GM18526 (cell line): ENCODE measurements around the gene UMPS.

Source experiments
- POLR2A ChIP-seq: IDR thresholded peaks from 3 replicates; pipeline ENCODE4 v1.6.1; 2011; ENCODE audit not compliant: insufficient read length; ENCODE audit errors: extremely low read depth

The UMPS gene

DNA sequence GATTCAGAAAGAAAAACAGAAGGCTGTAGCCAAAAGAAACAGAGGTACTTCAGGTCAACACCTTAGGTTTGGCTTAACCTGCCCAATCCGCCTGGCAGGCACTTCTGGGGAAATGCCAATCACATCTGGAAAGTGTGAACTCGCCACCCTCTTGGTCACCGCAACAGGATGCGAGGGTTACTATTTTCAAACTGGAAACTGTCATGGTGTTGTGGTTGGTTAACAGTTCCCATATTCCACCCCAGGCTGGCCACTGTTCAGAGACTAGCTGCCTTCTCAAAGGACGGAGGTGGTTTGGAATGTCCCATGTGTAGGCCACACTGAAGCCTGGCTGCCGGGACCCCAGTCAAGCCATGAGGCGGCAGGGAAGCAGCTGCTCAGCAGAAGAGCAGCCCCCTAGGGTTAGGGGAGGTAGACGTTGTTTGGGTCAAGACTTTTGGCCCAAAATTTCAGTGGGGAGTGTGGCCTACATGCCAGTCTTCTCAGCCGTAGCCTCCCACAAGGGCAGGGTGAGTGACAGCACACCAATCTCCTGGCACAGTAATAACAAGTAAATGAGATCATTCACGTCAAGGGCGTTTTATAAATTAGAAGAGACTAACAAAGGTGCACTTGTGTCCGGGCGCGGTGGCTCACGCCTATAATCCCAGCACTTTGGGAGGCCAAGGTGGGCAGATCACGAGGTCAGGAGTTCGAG, 54.6 kb downstream of the UMPS start:
- no peak for TF ChIP-seq POLR2A

DNA sequence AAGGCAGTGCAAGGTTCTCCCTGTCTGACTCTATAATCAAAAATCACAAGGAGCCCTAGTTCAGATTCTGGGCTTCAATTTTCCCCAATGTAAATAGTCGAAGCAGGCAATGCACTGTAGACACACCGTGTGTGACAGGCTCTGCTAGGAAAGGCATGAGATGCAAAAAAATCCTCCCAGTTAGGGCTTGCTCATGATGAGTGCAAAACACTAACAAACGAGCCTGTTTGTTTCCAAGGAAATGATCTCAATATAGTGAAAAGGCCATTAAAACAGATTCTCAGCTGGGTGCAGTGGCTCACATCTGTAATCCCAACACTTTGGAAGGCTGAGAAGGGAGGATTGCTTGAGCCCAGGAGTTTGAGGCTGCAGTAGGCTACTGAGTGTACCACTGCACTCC, 55.7 kb downstream of the UMPS start:
- no peak for TF ChIP-seq POLR2A

- TF ChIP-seq POLR2A, result no peak
Measured at GRCh38 chr3:124786511-124787241, 56.4 kb downstream of the UMPS start.

DNA sequence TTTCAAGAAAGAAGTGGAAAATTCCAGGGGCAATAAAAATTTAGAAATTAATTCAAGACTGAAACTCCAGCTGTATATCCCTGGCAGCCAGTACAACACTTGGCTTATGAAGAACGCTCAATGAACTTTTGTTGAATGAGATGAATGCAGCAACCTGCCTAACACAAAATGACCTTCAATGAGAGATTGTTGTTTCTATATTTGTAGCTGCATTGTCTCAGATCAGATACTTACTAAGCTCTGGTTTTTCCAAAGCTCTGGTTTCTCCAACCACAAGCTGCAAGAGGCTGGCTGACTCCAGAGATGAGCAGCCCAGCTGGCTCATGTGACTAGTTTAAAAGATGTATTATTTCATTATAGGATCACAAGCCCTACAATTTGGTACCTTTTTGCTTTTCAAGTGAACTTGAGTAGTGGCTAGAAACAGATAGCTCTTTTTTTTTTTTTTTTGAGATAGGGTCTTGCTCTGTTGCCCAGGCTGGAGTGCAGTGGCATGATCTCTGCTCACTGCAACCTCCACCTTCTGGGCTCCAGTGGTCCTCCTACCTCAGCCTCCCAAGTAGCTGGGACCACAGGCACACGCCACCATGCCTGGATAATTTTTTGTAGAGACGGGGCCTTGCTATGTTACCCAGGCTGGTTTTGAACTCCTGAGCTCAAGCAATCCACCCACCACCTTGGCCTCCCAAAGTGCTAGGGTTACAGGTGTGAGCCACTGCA, 57.4 kb downstream of the UMPS start:
- TF ChIP-seq POLR2A, result no peak

GRCh38 chr3:124788254-124788745, 58.0 kb downstream of the UMPS start:
- TF ChIP-seq POLR2A, result no peak

DNA sequence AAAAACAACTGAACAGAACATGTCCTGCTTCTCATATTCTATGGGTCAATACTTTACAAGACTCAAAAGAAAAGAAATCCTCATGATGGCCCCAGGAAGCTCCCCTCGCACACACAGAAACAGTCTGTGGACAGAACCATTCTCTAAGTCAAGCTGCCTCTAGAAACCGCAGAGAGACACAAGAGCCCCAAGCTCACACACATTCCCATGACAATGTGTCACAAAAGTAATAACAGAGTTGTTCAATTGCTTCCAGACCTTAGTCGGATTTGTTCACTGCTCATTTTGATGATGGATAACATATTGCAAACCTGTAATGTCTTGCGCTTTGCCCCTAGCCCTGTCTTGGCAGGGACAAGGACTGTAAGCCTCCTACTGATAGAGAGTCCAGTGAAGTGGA, 60.9 kb downstream of the UMPS start:
- TF ChIP-seq POLR2A, result no peak

DNA sequence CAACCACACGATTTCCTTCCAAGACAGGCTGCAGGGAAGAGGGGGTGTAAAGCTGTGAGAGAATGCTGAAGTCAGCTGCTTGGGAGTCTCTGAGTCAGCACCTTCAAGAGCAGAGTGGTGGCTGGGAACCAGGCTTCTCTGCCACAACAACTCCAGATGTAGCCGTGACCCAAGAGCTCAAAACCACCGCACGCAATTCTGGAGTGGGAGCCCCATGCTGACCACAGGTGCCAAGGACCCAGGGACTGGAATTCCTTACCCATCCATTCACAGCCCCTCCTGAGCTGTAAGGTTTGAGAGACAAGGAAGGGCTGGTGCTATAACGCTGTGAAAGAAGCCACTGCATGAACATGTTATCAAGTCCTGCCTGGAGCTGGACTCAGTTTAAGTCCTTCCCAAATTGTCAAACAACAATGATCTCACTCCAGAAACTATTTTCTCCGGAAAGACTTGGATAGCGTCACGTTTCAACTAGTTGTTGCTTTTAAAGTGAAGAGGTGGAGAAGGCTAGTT, 61.4 kb downstream of the UMPS start:
- TF ChIP-seq POLR2A, result no peak

DNA sequence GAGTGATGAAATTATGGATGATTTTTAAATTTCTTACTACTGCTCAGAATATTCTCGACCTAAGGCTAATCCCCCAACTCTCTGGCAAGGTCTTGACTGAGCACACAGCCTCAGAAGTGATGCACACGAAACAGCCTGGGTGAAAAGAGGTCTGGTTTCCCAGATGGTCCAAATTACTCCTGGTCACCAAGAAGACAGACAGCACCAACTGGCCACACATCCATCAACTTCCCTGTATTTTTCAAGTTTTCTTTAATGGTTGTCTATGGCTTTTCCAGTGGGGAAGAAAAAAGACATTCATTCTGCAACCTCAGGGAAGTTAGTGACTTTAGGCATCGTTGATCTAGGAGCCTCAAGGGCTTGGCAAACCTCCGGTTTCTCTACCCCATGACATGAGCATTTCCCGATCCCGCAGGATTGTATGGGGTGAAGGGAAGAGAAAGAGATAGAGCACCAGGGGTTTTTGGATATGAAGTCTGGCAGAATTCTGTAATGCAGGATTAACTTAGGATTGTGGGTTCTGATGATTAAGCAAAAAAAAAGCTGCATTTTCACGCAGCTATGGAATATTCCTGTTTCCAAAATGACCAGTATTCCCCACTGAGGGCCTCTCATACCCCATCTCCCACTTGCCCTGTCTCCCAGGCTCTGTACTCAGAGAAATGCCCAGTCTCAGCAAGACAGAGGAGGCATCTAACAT, 62.2 kb downstream of the UMPS start:
- TF ChIP-seq POLR2A, result no peak

- TF ChIP-seq POLR2A, result no peak
Measured at GRCh38 chr3:124793054-124793739, 62.9 kb downstream of the UMPS start.

- no peak for TF ChIP-seq POLR2A
Measured at GRCh38 chr3:124796477-124796876, 66.2 kb downstream of the UMPS start.

DNA sequence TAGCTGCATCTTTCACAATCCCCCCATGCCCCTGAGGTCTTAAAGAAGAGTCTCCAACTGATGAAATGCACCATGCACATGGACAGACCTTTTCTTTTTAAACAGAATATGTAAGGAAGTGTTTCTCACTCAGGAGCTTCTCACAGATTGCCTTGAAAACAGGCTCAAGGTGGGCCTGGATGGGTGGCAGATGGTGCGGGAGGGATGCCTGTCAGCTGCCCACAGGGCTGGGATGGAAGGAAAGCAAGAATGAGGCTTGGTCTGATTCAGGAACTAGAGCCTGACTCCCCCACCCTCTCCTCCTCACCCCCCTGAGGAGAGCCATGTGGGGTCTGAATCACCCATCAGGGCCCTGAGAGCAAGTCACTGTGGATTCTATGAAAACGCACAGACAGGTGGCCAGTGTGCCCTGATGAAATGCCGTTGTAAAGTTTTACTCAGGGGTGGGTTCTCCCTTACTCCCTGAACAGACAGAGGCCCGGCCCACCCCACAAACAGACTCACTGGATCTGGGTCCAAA, 67.2 kb downstream of the UMPS start:
- no peak for TF ChIP-seq POLR2A
